Hippocampal formation (tissue), 2 donors: ENCODE data around the gene DENND5A.
"Not testable (repeated sequence)": the region's sequence is repeated elsewhere in the genome, so short reads cannot be mapped to it uniquely, and the experiment has no call there.

Experiments used
- DNase-seq, 2 donors: peaks; one replicate each; lab custom pipeline; 2025; lab: John Stamatoyannopoulos, UW

DENND5A gene

DNA sequence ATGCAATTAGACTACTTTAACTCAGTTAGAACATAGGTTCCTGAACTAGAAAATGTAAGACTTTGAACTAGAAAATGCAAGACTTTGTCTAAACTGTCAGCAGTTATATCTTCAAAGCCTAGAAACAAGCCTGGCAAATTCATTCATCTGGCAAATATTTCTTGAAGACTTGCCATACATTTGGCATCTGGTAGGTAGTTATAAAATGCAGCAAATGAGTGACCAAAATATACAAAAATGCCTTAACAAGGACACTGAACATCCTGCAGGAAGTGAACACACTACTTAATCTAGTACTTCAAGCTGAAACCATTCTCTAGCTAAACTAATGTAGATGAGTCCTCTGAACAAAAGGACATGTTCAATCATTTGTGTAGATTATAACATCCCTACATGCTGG is 89.0 kb downstream of the DENND5A start:
- no peak for DNase-seq

DNA sequence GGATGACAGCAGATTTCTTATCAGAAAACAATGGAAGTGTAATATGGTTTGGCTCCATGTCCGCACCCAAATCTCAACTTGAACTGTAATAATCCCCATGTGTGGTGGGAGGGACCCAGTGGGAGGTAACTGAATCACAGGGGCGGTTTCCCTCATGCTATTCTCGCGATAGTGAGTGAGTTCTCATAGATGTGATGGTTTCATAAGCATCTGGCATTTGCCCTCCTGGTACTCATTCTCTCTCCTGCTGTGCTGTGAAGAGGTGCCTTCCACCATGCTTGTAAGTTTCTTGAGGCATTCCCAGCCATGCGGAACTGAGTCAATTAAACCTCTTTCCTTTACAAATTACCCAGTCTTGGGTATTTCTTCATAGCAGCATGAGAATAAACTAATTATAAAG is 92.8 kb downstream of the DENND5A start:
- no peak for DNase-seq

DNA sequence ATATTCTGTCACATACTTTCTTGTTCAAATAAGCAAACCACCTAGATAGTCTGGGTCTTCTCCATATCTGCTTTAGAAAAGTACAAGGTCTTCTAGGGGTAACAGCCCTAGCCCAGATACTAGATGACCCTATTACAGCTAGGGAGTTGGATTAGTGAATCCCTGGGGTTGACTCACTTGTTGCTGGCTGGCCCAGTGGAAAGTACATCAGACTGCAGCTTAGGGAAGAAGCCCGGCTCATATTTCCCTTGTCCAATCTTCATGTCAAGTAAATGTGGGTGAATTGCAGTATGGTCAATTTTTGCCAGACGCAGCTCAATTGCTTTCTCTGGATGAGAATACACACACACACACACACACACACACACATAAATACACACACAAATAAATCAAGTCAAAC is 94.7 kb downstream of the DENND5A start:
- DNase-seq: no peak

DNA sequence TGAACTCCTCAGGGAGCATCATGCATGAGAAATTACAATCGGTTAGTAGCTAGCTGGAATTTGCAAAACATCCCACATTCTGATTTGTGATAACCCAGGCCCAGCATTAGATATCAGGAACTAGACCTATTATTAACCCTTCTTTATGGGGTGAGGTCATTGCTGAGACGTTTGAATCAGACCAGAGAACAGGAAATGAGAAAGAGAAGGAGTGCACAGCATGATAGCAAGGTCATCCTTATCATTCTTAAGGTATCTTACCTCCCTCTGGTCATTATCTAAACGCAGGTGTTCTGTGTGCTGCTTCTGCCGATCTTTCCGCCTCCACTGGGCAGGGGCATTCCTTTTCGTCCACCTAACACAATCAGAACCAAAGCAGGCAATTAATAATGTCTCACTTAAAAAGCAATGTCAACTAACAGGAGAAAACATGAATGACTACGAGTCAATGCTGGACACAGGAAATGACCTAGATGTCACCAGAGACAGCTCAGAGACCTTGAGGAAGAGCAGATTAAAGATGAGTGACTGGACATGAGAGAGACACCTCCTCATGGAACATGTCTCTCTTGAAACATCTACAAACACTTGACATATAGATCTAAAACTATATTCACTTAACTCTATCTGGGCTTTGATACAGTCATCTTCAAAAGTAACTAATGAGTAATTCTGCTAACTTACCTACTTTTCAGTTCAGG is 95.4 kb downstream of the DENND5A start:
- DNase-seq: no peak

DNA sequence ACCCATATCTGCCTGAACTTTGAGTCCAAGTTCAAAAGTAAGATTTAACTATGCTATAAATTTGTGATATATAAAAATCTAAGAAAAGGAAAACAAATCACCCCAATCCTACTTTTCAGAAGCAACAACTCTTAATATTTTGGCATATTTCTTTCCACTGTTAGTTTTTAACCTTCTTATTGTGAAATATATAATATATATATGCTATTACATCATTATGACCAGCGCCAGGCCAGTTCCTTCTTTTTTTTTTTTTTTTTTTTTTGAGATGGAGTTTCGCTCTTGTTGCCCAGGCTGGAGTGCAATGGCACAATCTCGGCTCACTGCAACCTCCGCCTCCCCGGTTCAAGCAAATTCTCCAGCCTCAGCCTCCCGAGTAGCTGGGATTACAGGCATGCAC is 103.2 kb downstream of the DENND5A start:
- not testable (repeated sequence) for DNase-seq

DNA sequence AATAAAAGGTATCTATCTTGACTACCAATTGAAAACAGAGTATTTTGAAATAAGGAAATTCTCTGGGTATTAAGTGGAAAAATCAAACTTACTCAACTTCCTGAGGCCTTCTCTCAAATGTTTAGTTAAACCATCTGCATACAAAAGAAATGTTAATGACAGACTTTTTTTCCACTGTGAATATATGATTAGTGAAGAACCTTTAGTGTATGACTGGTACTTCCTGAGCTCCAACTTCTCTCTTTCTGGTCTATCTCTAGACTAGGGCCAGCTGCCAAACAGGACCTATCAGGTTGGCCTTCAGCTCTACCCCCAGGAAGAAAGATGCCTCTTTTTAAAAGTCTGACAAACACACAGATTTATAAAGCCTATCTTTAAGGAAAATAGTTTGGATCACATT is 105.0 kb downstream of the DENND5A start:
- no peak for DNase-seq

DNA sequence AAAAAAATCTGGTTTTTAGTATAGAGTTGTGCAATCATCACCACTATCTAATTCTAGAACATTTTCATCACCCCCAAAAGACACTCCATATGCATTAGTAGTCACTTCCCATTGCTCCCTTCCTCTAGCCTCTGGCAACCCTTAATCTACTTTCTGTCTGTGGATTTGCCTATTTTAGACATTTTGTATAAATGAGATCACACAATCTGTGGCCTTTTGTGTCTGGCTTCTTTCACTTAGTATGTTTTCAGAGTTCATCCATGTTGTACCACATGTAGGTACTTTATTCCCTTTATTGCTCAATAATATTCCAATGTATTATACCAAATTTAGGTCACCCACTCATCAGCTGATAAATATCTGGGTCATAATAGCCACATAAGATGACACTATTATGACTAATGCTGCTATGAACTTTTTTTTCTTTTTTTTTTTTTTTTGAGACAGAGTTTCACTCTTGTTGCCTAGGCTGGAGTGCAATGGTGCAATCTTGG is 106.2 kb downstream of the DENND5A start:
- DNase-seq: no peak

DNA sequence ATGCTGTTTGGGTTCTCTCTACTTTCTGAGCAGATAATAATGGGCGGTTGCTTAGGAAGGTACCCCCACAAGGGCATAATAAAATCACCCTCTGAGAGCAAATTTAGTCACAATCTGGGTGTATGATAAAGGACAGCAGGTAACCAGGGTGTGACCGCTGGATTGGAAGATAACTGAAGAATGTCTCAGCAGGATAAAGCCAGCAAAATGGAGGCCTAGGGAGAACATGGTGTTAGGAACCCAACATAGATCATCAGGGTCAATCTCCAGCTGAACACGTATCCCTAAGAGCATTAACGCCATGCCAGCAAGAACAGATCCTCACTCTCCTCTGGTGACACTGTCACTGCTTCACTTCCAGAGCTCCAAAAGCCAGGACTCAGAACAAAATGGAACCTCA is 109.2 kb downstream of the DENND5A start:
- no peak for DNase-seq

DNA sequence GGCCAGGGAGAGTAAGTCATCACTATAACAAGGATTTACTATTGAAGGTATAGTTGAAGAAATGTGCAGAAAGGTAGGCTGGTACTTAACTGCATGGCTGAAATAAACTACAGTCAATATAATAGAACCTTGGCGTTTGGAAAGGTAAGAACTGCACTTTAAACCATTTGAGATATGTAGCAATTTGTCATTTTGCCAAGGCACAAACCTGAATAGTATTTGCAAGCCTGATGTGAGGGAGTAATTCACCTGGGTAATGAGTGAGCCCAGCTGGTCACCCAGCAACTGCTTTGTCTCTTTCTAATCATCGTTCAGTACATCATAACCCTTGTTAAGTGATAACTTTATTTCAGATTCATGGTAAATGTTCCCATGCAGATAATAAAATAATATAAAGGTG is 111.5 kb downstream of the DENND5A start:
- DNase-seq: no peak

DNA sequence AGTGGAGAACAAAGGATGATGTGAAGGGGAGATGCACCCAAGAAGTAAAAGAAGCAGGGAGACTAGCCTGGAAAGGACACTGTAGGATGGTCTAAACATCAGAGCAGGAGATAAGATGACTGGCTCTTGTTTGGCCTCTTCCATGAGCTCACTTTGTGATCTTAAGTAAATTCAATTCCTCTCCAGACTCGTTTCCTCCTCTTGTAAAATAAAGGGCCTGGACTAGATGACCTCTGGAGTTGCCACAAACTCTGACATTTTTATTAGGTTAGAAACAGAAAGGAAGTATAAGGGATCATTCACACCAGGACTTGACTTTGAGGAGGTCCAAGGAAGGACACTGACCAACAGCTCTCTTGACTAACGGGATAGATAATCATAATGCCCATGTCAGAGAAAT is 113.5 kb downstream of the DENND5A start:
- no peak for DNase-seq

DNA sequence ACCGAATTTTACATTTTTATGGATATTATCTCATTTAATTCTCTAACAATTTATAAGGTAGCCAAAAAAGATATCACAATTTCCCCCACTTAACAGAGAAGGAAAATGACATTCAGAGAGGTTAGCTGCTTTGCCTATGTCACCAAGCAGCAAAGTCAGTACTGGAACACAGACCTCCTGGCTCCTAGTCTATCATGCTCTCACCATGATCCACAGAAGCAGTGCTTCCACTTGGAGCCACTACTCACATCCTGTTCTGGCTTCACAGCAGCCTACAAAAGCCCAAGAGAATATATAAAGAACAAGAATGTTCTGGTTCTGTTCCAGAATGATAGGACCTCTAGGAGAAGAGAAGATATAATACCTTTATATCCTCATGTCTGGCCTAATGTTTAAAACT is 114.2 kb downstream of the DENND5A start:
- DNase-seq: no peak

DNA sequence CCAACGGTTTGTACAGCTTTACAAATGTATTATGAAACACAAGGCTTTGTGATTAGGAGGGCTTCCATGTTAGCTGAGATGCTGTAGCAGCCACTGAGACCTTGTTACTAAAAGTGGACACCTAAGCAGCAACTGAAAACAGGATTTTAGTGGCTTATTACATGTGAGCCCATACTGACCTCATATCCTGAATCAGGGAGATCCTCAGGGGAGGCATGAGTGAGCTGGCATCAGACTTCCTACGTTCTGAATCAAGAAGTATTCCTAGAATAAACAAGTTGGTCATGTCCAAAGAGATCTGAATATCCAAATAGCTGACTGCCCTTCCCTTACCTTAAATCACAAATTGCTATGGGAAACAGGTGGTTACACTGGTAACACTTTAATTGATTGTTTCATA is 114.6 kb downstream of the DENND5A start:
- no peak for DNase-seq

DNA sequence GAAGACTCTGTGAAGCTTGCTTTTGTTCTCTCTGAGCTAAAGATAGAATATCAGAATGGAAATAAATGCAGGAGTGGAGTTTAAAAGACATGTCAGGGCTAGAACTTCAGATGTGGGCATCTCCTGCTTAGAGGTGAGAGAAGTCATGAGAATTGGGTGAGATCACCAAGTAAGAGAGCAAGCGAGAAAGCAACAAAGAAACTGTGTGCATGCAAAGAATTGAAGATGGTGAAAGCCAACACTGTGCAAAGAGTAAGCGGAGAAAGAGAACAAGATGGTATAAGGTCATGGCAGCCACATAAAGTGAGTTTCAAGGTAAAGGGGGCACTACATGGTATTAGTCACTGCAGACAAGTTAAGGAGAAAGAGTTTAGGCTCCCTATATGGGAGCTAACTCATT is 116.4 kb downstream of the DENND5A start:
- DNase-seq: no peak

DNA sequence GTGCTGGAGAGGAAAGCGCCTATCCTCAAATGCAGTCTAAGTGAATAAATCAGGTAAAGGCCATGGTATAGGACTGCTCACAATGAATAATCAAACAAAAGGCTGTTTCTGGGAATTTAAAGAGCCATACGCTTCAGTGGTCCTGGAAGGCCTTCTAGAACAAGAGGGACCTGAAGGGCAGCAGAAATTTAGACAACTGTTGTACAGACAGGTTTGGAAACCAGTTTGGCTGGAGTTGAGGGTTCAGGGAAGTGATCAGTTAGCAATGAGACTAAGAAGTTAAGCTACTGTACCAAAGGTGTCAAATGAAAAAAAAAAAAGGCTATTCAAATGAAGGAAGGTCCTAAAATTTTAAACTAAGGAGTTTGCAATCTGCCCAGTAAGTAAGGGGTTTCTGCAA is 117.1 kb downstream of the DENND5A start:
- no peak for DNase-seq

DNA sequence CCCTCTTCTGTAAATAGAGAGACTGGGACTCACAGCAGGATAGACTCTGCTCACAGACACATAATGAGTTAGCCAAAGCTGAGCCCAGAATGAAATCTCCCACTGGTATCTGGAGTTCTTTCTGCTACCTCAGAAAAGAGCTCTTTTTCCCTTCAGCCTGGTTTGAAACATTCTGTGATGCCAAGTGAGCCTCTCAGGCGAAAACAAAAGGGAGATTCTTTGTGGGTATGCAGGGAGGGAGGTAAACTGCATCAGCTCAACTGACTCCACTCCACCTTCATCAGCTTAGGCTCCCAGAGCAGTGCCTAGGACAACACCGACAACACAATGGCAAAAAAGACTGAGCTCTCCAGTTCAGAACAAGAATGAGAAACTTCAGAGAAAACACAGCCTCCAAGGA is 118.7 kb downstream of the DENND5A start:
- DNase-seq: peak; percentile 19 to 30

DNA sequence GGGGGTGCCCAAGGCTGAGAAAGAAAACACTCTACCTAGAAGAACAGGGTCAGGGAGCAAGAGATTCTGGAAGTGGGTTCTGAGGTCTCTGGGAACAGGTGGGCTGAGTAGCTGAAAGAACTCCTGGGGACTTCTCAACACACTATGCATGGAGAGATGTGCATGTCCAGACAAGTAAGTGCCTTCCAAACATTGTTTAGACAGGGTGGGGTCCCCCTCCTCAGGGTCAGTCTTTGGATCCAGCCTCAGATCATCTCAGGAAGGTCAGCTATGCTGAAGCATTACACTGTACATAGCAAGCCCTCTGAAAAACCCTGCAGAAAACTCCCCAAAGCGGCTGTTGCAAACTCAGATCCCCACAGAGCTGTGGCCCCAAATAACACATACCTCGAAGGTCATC is 119.9 kb downstream of the DENND5A start:
- DNase-seq: no peak

DNA sequence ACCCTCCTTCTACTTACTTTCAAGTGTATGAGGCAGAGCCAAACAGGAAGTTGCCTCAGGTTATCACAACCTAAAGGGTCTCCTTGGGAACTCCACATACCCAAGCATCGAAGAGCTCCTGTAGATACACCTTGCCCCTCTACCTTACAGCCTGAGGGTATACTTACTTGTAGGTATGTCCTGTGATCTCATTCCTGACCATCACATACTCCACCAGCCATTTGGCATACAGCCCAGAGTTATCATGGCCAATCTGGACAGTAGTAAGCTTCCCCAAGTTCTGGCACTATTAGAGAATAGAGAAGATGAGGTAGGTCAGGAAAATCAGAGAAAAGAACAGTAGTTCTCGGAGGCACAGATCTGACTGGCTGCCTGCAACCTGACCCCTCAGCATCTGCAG is 120.3 kb downstream of the DENND5A start:
- no peak for DNase-seq

DNA sequence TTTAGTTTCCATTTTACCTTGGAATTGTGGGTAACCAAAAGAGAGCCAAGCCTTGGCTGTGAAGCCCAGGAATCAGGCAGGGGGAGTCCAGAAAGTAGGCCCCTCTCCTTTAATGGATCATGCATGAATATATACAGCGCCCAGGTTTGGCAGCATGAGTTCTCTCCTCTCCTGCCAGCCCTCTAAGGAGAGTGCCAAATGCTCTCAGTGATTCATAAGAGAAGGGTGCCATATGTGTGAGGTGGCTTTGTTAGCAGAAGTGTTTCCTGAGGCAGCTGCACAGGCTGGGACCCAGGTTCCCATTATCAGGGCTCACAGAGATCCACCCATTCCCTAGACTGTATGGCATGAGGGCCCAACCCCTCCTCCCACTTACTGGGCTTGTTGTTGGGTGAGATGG is 121.4 kb downstream of the DENND5A start:
- peak in 1 of 2 donors; percentile 27 for DNase-seq

DNA sequence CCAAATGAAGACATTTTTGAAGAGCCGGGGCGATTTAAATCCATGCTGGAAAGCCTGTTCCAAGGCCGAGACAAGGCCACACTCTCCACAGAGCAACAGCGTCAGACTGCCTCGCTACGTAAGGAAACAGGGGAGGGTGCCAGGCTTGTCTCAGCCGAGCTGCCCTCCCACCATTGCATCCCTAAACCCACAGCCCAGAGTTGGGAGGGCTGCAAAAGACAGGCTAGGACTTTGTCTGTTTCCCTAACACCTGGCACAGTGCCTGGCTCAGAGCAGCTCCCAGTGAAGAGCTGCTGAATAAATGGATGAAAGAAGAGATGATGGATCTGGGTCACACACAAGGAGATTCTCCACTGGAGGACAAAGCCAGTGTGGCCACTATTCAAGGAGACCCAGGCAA is 122.4 kb downstream of the DENND5A start:
- peak; percentile 75 to 83 for DNase-seq

DNA sequence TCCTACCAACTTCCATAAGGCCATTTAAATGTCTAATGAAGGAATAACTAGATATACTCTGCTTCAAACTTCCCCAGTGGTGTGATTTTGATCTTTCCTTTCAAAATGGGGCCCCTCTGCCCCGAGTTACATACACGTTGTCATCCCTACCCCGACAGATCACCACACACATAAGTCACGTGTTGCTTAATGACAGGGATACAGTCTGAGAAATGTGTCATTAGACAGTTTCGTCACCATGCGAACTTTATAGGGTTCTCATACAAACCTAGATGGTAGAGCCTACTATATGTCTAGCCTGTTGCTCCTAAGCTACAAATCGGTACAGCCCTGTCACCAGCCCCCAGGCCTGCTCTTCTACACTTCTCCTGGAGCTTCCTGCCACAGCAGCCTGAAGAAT is 124.0 kb downstream of the DENND5A start:
- no peak for DNase-seq

DNA sequence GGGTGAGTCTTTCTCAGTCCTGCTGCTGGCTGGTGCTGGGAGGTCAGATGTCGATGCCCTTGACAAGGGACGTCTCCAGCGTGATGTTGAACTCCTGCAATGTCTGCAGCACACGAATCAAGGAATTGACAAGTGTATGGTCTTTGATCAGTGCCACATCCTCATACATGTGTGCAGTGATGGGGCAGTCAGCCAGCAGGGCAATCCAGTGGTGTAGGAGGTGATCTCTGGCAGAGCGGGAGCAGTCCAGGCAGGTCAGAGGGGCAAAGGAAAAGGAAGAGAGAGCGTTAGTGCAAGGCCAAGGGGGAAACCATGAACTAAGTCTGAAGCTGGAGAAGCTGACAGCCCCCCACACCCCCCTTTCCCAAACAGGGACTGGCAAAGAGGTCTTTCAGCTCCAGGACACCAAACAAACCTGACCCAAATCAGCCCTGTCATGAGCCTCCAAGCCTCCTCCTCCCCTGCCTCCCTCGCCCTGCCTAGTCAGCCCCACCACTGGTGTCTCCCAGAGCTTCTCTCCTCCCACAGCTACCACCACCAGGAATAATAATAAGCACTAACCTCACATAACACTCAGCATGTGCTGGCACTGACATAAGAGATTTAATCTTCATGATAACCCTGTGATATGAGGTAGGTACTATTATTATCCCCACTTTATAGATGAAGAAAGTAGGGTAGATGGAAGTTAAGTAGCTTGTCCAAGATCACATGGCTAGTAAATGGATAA is 125.4 kb downstream of the DENND5A start:
- no peak for DNase-seq

DNA sequence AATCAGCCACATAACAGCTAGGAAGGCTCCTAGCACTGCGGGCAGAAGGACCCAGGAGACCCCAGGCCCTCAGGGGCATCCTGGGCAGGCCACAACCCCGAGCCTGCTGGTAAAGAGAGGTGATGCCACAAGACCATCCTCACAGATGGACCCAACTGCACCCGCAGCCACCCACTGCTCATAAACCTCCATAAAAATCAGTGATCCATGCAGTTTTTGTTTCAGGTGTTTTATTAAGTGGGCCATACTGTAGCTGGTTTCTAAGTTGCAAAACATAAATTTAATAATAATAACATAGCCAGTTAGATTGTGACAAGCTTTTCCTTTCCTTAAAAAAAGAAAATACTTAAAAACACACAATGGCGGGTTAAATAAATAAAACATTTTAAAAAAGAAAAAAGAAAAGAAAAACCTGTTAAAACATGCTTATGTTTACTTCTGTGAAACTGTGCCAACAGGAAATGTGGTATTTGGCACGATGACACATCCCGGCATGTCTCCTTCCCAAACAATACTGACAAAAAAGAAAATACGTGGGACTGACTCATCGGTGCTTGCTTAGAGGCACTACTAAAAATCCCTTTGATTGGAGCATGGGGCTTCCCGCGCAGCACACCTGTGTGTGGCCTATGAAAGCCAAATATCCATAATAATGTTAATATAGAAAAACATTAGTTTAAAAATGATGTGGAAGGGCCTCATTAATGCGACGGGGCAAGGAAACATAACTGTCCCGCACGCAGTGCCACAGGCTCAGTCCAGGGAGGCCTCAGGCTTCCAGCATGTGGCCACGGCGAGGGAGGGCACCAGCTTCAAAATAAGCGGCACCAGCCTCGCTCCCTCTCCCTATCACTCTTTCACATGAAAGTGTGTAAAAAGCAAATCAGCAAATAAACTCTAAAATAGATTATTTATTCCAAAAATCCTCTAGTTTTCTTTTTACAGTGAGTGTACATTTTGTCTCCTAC is 126.3 kb downstream of the DENND5A start:
- no peak for DNase-seq

DNA sequence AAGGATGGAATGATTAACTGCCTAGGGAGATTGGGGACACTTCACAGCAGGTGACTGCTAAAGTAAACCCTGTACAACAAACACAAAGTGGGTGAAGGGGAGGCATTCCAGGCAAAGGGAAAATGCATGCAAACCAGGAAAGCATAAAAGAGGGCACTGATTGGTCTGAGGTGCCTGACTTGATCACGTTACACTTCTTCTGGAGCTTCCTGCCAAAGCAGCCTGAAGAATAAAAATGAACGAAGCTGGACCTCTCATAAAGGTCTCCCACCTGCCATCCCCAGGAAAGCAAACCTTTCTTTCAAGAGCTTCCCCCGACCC is 127.1 kb downstream of the DENND5A start:
- no peak for DNase-seq
